ENCODE results near the gene TSC2.

The TSC2 gene

GRCh38 chr16:2071454-2072202 lies 23.8 kb downstream of the TSC2 start:
- DNase-seq: no peak

- DNase-seq: no peak
Measured at GRCh38 chr16:2072926-2073325, 25.1 kb downstream of the TSC2 start.

- no peak for DNase-seq
Measured at GRCh38 chr16:2074071-2074470, 26.3 kb downstream of the TSC2 start.

GRCh38 chr16:2075631-2076030 lies 27.8 kb downstream of the TSC2 start:
- DNase-seq: no peak

GRCh38 chr16:2076072-2076865 lies 28.5 kb downstream of the TSC2 start:
- DNase-seq: no peak

GRCh38 chr16:2077016-2077415 lies 29.2 kb downstream of the TSC2 start:
- no peak for DNase-seq

GRCh38 chr16:2077696-2078095 lies 29.9 kb downstream of the TSC2 start:
- DNase-seq: no peak

- no peak for DNase-seq
Measured at GRCh38 chr16:2078096-2078495, 30.3 kb downstream of the TSC2 start.

- DNase-seq: no peak
Measured at GRCh38 chr16:2078691-2079090, 30.9 kb downstream of the TSC2 start.

GRCh38 chr16:2079311-2079800 lies 31.6 kb downstream of the TSC2 start:
- DNase-seq: no peak

GRCh38 chr16:2079991-2080390 lies 32.2 kb downstream of the TSC2 start:
- DNase-seq: no peak

- no peak for DNase-seq
Measured at GRCh38 chr16:2081201-2082084, 33.7 kb downstream of the TSC2 start.

- no peak for DNase-seq
Measured at GRCh38 chr16:2082171-2082982, 34.6 kb downstream of the TSC2 start.

GRCh38 chr16:2082983-2083364 lies 35.2 kb downstream of the TSC2 start:
- DNase-seq: no peak

GRCh38 chr16:2083409-2083808 lies 35.6 kb downstream of the TSC2 start:
- no peak for DNase-seq

GRCh38 chr16:2083876-2084780 lies 36.3 kb downstream of the TSC2 start:
- no peak for DNase-seq

- no peak for DNase-seq
Measured at GRCh38 chr16:2084895-2085625, 37.3 kb downstream of the TSC2 start.

GRCh38 chr16:2085669-2086068 lies 37.9 kb downstream of the TSC2 start:
- no peak for DNase-seq

- no peak for DNase-seq
Measured at GRCh38 chr16:2086106-2086742, 38.4 kb downstream of the TSC2 start.

All from inflammatory macrophage treated with lipopolysaccharide for 1 hour (primary cell).